ENCODE measurements around the gene PRKCE. TPM values are rescaled to one million over a fixed set of nuclear protein-coding genes. Genes with fewer than 3 reads are reported as not detected.

Gene PRKCE
- total and polyA plus RNA-seq, 2 experiments from 2014 or later: 13.2 to 19.2 TPM

DNA sequence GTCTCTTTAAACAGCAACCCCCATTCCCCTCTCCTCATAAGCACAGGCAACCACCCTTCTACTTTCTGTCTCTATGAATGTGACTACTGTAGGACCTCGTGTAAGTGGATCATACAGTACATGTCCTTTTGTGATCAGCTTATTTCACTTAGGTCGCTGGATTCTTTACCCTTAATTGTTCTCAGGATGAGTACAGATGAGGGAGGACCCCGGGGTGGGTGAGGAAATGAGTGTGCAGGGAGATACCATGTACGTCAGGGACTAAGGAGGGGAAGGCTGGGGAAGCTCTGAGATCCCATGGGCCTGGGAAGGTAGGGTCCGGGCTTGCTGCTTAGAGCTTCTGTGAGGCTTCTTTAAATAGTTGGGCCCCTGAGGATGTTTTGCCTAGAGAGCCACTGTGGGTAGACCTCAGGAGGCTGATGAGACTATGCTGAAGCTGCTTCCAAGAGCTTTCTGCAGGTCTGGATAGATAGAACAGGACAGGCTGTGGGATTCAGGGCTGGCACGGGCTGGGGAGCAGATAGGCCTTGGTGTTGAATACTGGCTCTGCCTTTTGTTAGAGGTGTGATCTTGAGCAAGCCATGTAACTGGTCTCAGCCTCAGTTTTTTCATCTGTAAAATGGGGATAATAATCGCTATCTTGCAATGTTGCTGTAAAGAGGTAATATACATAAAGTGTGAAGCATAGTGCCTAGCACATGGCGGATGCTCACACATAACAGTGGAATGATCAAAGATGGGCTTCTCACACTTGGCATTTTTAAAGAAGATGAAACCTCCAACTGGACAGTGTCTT, 155.3 kb downstream of the PRKCE start:
- H3K27me3 ChIP-seq: no peaks in the 10 kb centered on the region
- no peaks in the 10 kb centered on the region for H3K36me3 ChIP-seq
- no peaks in the 10 kb centered on the region for H3K9me3 ChIP-seq (ENCODE audit: low read depth)
- TF ChIP-seq, protein P1, sequence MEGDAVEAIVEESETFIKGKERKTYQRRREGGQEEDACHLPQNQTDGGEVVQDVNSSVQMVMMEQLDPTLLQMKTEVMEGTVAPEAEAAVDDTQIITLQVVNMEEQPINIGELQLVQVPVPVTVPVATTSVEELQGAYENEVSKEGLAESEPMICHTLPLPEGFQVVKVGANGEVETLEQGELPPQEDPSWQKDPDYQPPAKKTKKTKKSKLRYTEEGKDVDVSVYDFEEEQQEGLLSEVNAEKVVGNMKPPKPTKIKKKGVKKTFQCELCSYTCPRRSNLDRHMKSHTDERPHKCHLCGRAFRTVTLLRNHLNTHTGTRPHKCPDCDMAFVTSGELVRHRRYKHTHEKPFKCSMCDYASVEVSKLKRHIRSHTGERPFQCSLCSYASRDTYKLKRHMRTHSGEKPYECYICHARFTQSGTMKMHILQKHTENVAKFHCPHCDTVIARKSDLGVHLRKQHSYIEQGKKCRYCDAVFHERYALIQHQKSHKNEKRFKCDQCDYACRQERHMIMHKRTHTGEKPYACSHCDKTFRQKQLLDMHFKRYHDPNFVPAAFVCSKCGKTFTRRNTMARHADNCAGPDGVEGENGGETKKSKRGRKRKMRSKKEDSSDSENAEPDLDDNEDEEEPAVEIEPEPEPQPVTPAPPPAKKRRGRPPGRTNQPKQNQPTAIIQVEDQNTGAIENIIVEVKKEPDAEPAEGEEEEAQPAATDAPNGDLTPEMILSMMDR (IDR thresholded peaks at IDR 0.05; ENCODE audit: low read depth, low read length): no peak
- no peaks in the 10 kb centered on the region for H3K4me1 ChIP-seq (ENCODE audit: low read depth)
- no peak overlapping the region for H3K27ac ChIP-seq
- H3K4me3 ChIP-seq: no peak overlapping the region
- no peak for DNase-seq (ENCODE audit: low read depth in 1 of 2, low spot score in 1 of 2)

- Histone ChIP-seq H3K27ac (no peak overlapping the region), H3K9me3 (ENCODE audit: low read depth) (no peaks in the 10 kb centered on the region), H3K36me3 (no peaks in the 10 kb centered on the region), H3K4me3 (no peak overlapping the region), H3K4me1 (ENCODE audit: low read depth) (peaks cover 11% of the 10 kb centered on the region), H3K27me3 (no peaks in the 10 kb centered on the region)
- no peak for DNase-seq (ENCODE audit: low read depth in 1 of 2, low spot score in 1 of 2)
- TF ChIP-seq, protein P1 (IDR thresholded peaks at IDR 0.05; ENCODE audit: low read depth, low read length): no peak
These were observed 156.9 kb downstream of the PRKCE start for GRCh38 chr2:45808294-45808800.

- Histone ChIP-seq H3K36me3 (no peaks in the 10 kb centered on the region), H3K9me3 (ENCODE audit: low read depth) (no peaks in the 10 kb centered on the region), H3K27ac (no peak overlapping the region), H3K27me3 (no peaks in the 10 kb centered on the region), H3K4me3 (no peak overlapping the region), H3K4me1 (ENCODE audit: low read depth) (peaks cover 20% of the 10 kb centered on the region)
- TF ChIP-seq, protein P1 (IDR thresholded peaks at IDR 0.05; ENCODE audit: low read depth, low read length): no peak
- no peak for DNase-seq (ENCODE audit: low read depth in 1 of 2, low spot score in 1 of 2)
These were observed 157.7 kb downstream of the PRKCE start for GRCh38 chr2:45809205-45809604.

GRCh38 chr2:45812011-45812500, 160.6 kb downstream of the PRKCE start:
- H3K4me1 ChIP-seq (ENCODE audit: low read depth): peaks cover 35% of the 10 kb centered on the region
- peak in 1 of 2 donors; percentile 36 for DNase-seq (ENCODE audit: low read depth in 1 of 2, low spot score in 1 of 2)
- H3K9me3 ChIP-seq (ENCODE audit: low read depth): no peaks in the 10 kb centered on the region
- H3K4me3 ChIP-seq: no peak overlapping the region
- H3K27me3 ChIP-seq: no peaks in the 10 kb centered on the region
- H3K36me3 ChIP-seq: no peaks in the 10 kb centered on the region
- H3K27ac ChIP-seq: peak overlapping the region; percentile 67
- TF ChIP-seq, protein P1 (IDR thresholded peaks at IDR 0.05; ENCODE audit: low read depth, low read length): no peak

DNA sequence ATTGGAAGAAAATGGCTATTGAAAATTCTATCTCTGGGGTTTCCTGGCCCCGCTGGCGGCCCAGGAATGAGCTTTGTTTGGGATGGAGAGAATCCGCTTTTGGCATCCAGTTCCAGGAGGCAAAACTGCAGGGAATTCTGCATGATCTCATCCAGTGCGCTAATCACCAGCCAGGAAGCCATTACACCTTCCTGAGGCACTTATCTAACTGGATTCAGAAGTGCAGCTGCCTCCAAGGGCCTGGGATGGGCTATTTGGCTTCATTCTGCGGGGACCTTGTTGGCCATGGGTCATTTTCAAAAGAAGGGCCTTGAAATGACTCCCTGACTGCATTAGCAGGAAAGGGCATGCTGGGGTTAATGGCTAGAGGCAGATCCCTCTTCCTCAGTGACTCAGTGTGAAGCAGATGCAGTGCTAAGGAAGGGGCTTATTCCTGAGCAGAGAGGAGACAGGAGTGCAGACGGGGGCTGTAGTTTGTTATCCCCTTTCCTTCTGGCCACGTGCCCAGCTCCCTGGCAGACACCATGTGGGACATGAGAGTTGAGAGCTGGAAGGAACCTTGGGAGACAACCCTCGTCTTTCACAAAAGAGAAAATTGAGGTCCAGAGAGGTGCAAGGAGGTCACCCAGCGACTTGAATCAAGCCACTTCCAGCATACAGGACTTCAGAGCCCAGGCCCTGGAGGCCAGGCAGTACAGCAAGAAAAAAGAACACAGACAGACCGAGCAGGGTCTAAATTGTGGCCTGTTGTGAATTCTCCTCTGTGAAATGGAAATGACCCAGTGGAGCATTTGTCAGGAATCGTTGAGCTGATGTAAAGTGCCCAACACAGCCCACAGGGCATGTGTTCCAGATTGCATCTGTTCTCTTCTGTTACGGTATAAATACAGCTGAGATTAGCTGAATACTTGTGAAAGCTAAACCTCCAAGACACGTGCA, 161.8 kb downstream of the PRKCE start:
- Histone ChIP-seq H3K9me3 (ENCODE audit: low read depth) (no peaks in the 10 kb centered on the region), H3K27ac (peak overlapping the region; percentile 67), H3K4me1 (ENCODE audit: low read depth) (peaks cover 40% of the 10 kb centered on the region), H3K36me3 (no peaks in the 10 kb centered on the region), H3K27me3 (no peaks in the 10 kb centered on the region), H3K4me3 (no peak overlapping the region)
- TF ChIP-seq, protein P1 (IDR thresholded peaks at IDR 0.05; ENCODE audit: low read depth, low read length): no peak
- DNase-seq (ENCODE audit: low read depth in 1 of 2, low spot score in 1 of 2): peak in 1 of 2 donors; percentile 60
